H9 (cell line): ENCODE data around the gene CENPP. TPM values are rescaled to one million over a fixed set of nuclear protein-coding genes. Genes with fewer than 3 reads are reported as not detected.

Experiments
- DNase-seq: peaks from one replicate; pipeline ENCODE4 v3.0.0-alpha.2; 2017
- H2AFZ ChIP-seq: one replicate; pipeline ENCODE4 v1.6.1; 2013; ENCODE audit warnings: mild to moderate bottlenecking, low read length, control low read depth, moderate library complexity
- H2AK5ac ChIP-seq: 2 replicates; pipeline ENCODE4 v1.6.1; 2013; ENCODE audit warnings: low read length, control low read depth, mixed read lengths; ENCODE audit not compliant: insufficient read length
- H2BK120ac ChIP-seq: one replicate; pipeline ENCODE4 v1.6.1; 2013; ENCODE audit warnings: low read depth, mild to moderate bottlenecking, low read length, control low read depth, inconsistent platforms; ENCODE audit not compliant: poor library complexity, severe bottlenecking
- H2BK12ac ChIP-seq: 2 replicates; pipeline ENCODE4 v1.6.1; 2013; ENCODE audit warnings: low read length, control low read depth, mixed read lengths, low read depth; ENCODE audit not compliant: insufficient read length
- H2BK15ac ChIP-seq: 2 replicates; pipeline ENCODE4 v1.6.1; 2013; ENCODE audit warnings: low read depth, low read length, control low read depth
- H2BK20ac ChIP-seq: one replicate; pipeline ENCODE4 v1.6.1; 2013; ENCODE audit warnings: low read depth, mild to moderate bottlenecking, low read length, control low read depth, inconsistent platforms; ENCODE audit not compliant: poor library complexity, severe bottlenecking
- H2BK5ac ChIP-seq: 2 replicates; pipeline ENCODE4 v1.6.1; 2013; ENCODE audit warnings: low read length, control low read depth, mixed read lengths; ENCODE audit not compliant: insufficient read length
- H3K14ac ChIP-seq: 2 replicates; pipeline ENCODE4 v1.6.1; 2013; ENCODE audit warnings: low read length, control low read depth; ENCODE audit not compliant: insufficient read depth
- H3K18ac ChIP-seq: 2 replicates; pipeline ENCODE4 v1.6.1; 2013; ENCODE audit warnings: low read depth, mild to moderate bottlenecking, mixed read lengths, low read length, control low read depth; ENCODE audit not compliant: insufficient read length
- H3K23ac ChIP-seq: 2 replicates; pipeline ENCODE4 v1.6.1; 2013; ENCODE audit warnings: low read length, control low read depth, mixed read lengths, low read depth; ENCODE audit not compliant: insufficient read length
- H3K23me2 ChIP-seq: 2 replicates; pipeline ENCODE4 v1.6.1; 2013; ENCODE audit warnings: low read depth, mild to moderate bottlenecking, mixed read lengths, low read length, control low read depth; ENCODE audit not compliant: insufficient read length, poor library complexity, severe bottlenecking
- H3K27ac ChIP-seq: 2 replicates; pipeline ENCODE4 v1.5.1; 2013; ENCODE audit warnings: low read length, control low read depth, mixed read lengths, low read depth; ENCODE audit not compliant: insufficient read length
- H3K27me3 ChIP-seq: 2 replicates; pipeline ENCODE4 v1.6.1; 2013; ENCODE audit warnings: low read length, control low read depth, inconsistent platforms; ENCODE audit not compliant: insufficient read depth
- H3K4ac ChIP-seq: 2 replicates; pipeline ENCODE4 v1.6.1; 2013; ENCODE audit warnings: low read depth, mild to moderate bottlenecking, control low read depth, inconsistent platforms, low read length, moderate library complexity
- H3K4me1 ChIP-seq: 2 replicates; pipeline ENCODE4 v1.6.1; 2013; ENCODE audit warnings: low read length, control low read depth, inconsistent platforms; ENCODE audit not compliant: insufficient read depth
- H3K4me2 ChIP-seq: 2 replicates; pipeline ENCODE4 v1.6.1; 2013; ENCODE audit warnings: low read length, control low read depth, mixed read lengths; ENCODE audit not compliant: insufficient read length, insufficient read depth
- H3K56ac ChIP-seq: 2 replicates; pipeline ENCODE4 v1.6.1; 2013; ENCODE audit warnings: low read depth, mild to moderate bottlenecking, mixed read lengths, low read length, control low read depth; ENCODE audit not compliant: insufficient read length
- H3K79me1 ChIP-seq: 2 replicates; pipeline ENCODE4 v1.6.1; 2013; ENCODE audit warnings: low read depth, mild to moderate bottlenecking, moderate library complexity, low read length, control low read depth, inconsistent platforms; ENCODE audit not compliant: insufficient read depth, poor library complexity, severe bottlenecking
- H3K79me2 ChIP-seq: 2 replicates; pipeline ENCODE4 v1.6.1; 2013; ENCODE audit warnings: low read length, control low read depth, inconsistent platforms; ENCODE audit not compliant: insufficient read depth
- H3K9ac ChIP-seq: 2 replicates; pipeline ENCODE4 v1.6.1; 2013; ENCODE audit warnings: low read length, control low read depth, mixed read lengths; ENCODE audit not compliant: insufficient read length; ENCODE audit errors: extremely low read depth
- H3K9me3 ChIP-seq: one replicate; pipeline ENCODE4 v1.6.1; 2013; ENCODE audit warnings: low read depth, low read length, inconsistent platforms; ENCODE audit not compliant: control insufficient read depth
- H3T11ph ChIP-seq: one replicate; pipeline ENCODE4 v1.6.1; 2013; ENCODE audit warnings: mild to moderate bottlenecking, low read length, control low read depth, inconsistent platforms
- H4K20me1 ChIP-seq: one replicate; pipeline ENCODE4 v1.6.1; 2013; ENCODE audit not compliant: control insufficient read depth, insufficient read length, insufficient read depth
- H4K5ac ChIP-seq: 2 replicates; pipeline ENCODE4 v1.6.1; 2013; ENCODE audit warnings: low read depth, mild to moderate bottlenecking, mixed read lengths, low read length, control low read depth; ENCODE audit not compliant: insufficient read length
- H4K8ac ChIP-seq: replicated peaks from 2 replicates; pipeline ENCODE4 v1.6.1; 2013; ENCODE audit warnings: low read length, control low read depth, mixed read lengths, low read depth; ENCODE audit not compliant: insufficient read length
- H4K91ac ChIP-seq: 2 replicates; pipeline ENCODE4 v1.6.1; 2013; ENCODE audit warnings: low read depth, mild to moderate bottlenecking, moderate library complexity, mixed read lengths, low read length, control low read depth; ENCODE audit not compliant: insufficient read length
- H3K27ac Mint-ChIP-seq, 3 experiments: 2 replicates in 2 of 3; 3 replicates in 1 of 3; pipeline ENCODE4 v1.8.0; 2020 to 2021; ENCODE audit warnings: mixed read lengths in 3 of 3, mild to moderate bottlenecking in 1 of 3, moderate library complexity in 1 of 3
- H3K27me3 Mint-ChIP-seq: 2 replicates; pipeline ENCODE4 v1.8.0; 2021; ENCODE audit warnings: low read depth, mild to moderate bottlenecking, moderate library complexity, mixed read lengths
- H3K36me3 Mint-ChIP-seq, 3 experiments: 2 replicates in 2 of 3; 3 replicates in 1 of 3; pipeline ENCODE4 v1.8.0; 2020 to 2021; ENCODE audit warnings: low read depth in 3 of 3, mixed read lengths in 3 of 3; ENCODE audit not compliant: insufficient read depth in 1 of 3
- H3K4me1 Mint-ChIP-seq, 2 experiments: 2 replicates each; pipeline ENCODE4 v1.8.0; 2020; ENCODE audit warnings: mixed read lengths in 2 of 2
- H3K4me3 Mint-ChIP-seq, 2 experiments: 2 replicates in 1 of 2; 3 replicates in 1 of 2; pipeline ENCODE4 v1.8.0; 2020 to 2021; ENCODE audit warnings: mild to moderate bottlenecking in 2 of 2, mixed read lengths in 2 of 2, moderate library complexity in 1 of 2
- H3K9me3 Mint-ChIP-seq, 2 experiments: 2 replicates in 1 of 2; 3 replicates in 1 of 2; pipeline ENCODE4 v1.8.0; 2020; ENCODE audit warnings: mild to moderate bottlenecking in 2 of 2, mixed read lengths in 2 of 2, moderate library complexity in 1 of 2
- CTCF ChIP-seq: fragments of 200-600 bp; sonication (generic); conservative IDR thresholded peaks from 3 replicates; pipeline ENCODE4 v1.8.0; 2021; ENCODE audit warnings: antibody characterized with exemption, mild to moderate bottlenecking
- WGBS: extraction: QIAGEN DNeasy Blood & Tissue Kit; methylation state at CpG from one replicate; pipeline ENCODE4 v1.1.7; 2013; ENCODE audit warnings: missing lambda C conversion rate, low lambda C conversion rate, mixed read lengths; ENCODE audit not compliant: insufficient read length; ENCODE audit errors: extremely low coverage; 5-methylcytosine and 5-hydroxymethylcytosine counted together
- total RNA-seq: library from RNA; stranded (reverse); gene quantifications from 2 replicates; pipeline ENCODE4 v1.2.1, GENCODE V29; 2021

CENPP gene
- total RNA-seq, 1 experiment from 2014 or later = 9.1 TPM

GRCh38 chr9:92592537-92592936 lies 266.8 kb downstream of the CENPP start:
- H4K8ac ChIP-seq = no peak overlapping the region
- Mint-ChIP-seq H3K36me3 (no peaks in the 10 kb centered on the region), H3K4me1 (peaks cover 9 to 11% of the 10 kb centered on the region in 2 experiments), H3K4me3 (no peak overlapping the region), H3K9me3 (no peaks in the 10 kb centered on the region), H3K27me3 (no peaks in the 10 kb centered on the region), H3K27ac (no peak overlapping the region)
- H2BK120ac ChIP-seq = no peak overlapping the region
- H2BK15ac ChIP-seq = no peak overlapping the region
- TF ChIP-seq CTCF = no peak
- no peak overlapping the region for H3K9ac ChIP-seq
- no peaks in the 10 kb centered on the region for H3K27me3 ChIP-seq
- H3K4me1 ChIP-seq = 0 out of 2 replicates have a peak, but pooled peaks cover 2% of the 10 kb centered on the region
- no peak for DNase-seq
- WGBS = no CpG with 5 or more reads among the region's 1 CpG
- no peaks in the 10 kb centered on the region for H3K23me2 ChIP-seq
- H3K4ac ChIP-seq = no peak overlapping the region
- H2BK12ac ChIP-seq = no peak overlapping the region
- no peak overlapping the region for H3K27ac ChIP-seq
- H4K91ac ChIP-seq = no peak overlapping the region
- no peak overlapping the region for H3K23ac ChIP-seq
- no peak overlapping the region for H4K5ac ChIP-seq
- no peak overlapping the region for H3K4me2 ChIP-seq
- H3K9me3 ChIP-seq = no peaks in the 10 kb centered on the region
- H2BK20ac ChIP-seq = no peak overlapping the region
- H3T11ph ChIP-seq = no peak overlapping the region
- H3K18ac ChIP-seq = no peak overlapping the region
- no peaks in the 10 kb centered on the region for H3K79me1 ChIP-seq
- no peak overlapping the region for H3K14ac ChIP-seq
- no peak overlapping the region for H2AFZ ChIP-seq
- H4K20me1 ChIP-seq = no peaks in the 10 kb centered on the region
- H2BK5ac ChIP-seq = no peak overlapping the region
- H3K79me2 ChIP-seq = no peaks in the 10 kb centered on the region
- H3K56ac ChIP-seq = no peak overlapping the region
- no peak overlapping the region for H2AK5ac ChIP-seq
